Skeletal muscle satellite cell (primary cell): ENCODE measurements around the gene MAP1LC3A. TPM values are rescaled to one million over a fixed set of nuclear protein-coding genes. Genes with fewer than 3 reads are reported as not detected.
"Not testable (repeated sequence)": the region's sequence is repeated elsewhere in the genome, so short reads cannot be mapped to it uniquely, and the experiment has no call there.

Source experiments
- H3K27me3 ChIP-seq: 2 replicates; pipeline ENCODE4 v1.7.0; 2013; ENCODE audit warnings: low read length; ENCODE audit not compliant: control insufficient read depth, insufficient read depth
- H3K36me3 ChIP-seq: 2 replicates; pipeline ENCODE4 v1.7.0; 2013; ENCODE audit warnings: mild to moderate bottlenecking, control low read depth, low read length; ENCODE audit not compliant: insufficient read depth
- H3K4me1 ChIP-seq: 2 replicates; pipeline ENCODE4 v1.7.0; 2013; ENCODE audit warnings: low read length; ENCODE audit not compliant: control insufficient read depth, insufficient read depth
- H3K4me2 ChIP-seq: 2 replicates; pipeline ENCODE4 v1.7.0; 2013; ENCODE audit warnings: mild to moderate bottlenecking, low read length
- H3K4me3 ChIP-seq: 2 replicates; pipeline ENCODE4 v1.7.0; 2013; ENCODE audit warnings: low read length
- H3K9ac ChIP-seq: 2 replicates; pipeline ENCODE4 v1.7.0; 2013; ENCODE audit warnings: mild to moderate bottlenecking, low read depth, low read length, moderate library complexity
- H3K9me3 ChIP-seq: replicated peaks from 2 replicates; pipeline ENCODE4 v1.7.0; 2013; ENCODE audit warnings: mild to moderate bottlenecking, control low read depth, low read length
- total RNA-seq: library from RNA; depleted of rRNA; stranded (reverse); fragments of >200 nt; gene quantifications from 2 replicates; pipeline ENCODE4 v1.2.3, GENCODE V29; 2012; rRNA removed

MAP1LC3A gene
- total RNA-seq, result 11.7 and 26.0 TPM in 2 replicates

DNA sequence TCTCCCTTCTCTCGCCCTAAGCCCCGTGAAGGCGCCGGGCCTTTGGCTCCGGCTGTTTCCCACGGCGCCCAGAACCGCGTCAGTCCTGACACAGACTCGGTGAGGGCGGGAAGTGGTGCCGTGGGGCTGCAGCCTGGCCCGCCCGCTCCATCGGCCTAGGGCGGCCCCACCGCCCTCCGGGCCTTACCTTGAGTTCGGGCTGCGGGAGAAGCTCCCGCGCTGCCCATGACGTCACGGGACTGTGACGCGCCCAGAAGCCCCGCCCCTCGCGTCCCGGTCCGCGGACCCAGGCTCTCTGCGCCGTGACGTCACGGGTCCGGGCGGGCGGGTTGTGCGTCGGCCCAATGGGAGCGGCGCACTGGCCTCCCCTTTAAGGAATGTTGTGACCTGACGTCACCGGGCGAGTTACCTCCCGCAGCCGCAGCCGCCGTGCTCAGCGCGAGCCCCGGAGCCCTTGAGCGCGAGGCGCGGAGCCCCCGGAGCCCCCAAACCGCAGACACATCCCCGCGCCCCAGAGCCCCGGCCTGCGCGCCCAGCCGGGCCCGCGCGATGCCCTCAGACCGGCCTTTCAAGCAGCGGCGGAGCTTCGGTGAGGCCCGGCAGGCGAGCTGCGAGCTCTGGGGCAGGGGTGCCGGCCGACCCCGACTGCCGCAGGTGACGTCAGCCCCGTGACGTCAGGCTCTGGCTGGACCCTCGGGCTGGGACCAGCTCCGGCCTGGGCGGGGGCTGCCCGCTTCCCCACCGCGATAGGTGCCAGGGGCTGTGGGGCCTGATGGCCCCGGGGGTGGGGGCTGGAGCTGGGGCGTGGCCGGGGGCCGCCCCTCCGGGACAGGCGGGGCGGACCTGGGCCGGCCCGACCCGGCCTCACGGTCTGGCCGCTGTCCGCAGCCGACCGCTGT is at the start of gene MAP1LC3A:
Gene MAP1LC3A (plus strand): TSS at position 399 of the 899 bp plus-strand sequence. CDS start 151 bp downstream, at position 550.
- no peaks in the 10 kb centered on the region for H3K27me3 ChIP-seq
- H3K36me3 ChIP-seq, result peaks cover 4% of the 10 kb centered on the region
- H3K9ac ChIP-seq, result peak within 1 kb of the TSS; percentile 91
- no peaks in the 10 kb centered on the region for H3K9me3 ChIP-seq
- H3K4me2 ChIP-seq, result peak within 1 kb of the TSS; percentile 85
- peaks cover 14% of the 10 kb centered on the region for H3K4me1 ChIP-seq
- H3K4me3 ChIP-seq, result peak within 1 kb of the TSS; percentile 95

DNA sequence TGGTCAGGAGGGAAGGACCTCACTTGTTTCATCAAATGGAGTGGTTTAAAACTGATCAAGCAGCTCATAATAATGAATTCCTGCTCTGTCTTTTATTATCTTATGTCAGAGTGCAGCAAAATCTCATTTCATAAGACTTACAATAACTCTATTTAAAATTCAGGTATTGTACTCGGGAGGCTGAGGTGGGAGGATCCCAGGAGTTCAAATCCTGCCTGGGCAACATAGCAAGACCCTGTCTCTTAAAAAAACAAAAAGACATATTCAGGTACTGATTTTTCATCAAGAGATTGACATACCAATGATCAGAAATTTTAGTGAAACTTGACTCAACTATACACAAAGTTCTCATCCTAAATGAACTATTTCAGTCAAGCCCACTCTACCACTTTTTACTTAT is 47.9 kb upstream of the MAP1LC3A start:
- Histone ChIP-seq H3K9ac (no peak overlapping the region), H3K9me3 (no peaks in the 10 kb centered on the region), H3K4me3 (no peak overlapping the region), H3K36me3 (peaks cover 58% of the 10 kb centered on the region), H3K4me1 (peaks cover 11% of the 10 kb centered on the region), H3K4me2 (no peak overlapping the region), H3K27me3 (no peaks in the 10 kb centered on the region)

DNA sequence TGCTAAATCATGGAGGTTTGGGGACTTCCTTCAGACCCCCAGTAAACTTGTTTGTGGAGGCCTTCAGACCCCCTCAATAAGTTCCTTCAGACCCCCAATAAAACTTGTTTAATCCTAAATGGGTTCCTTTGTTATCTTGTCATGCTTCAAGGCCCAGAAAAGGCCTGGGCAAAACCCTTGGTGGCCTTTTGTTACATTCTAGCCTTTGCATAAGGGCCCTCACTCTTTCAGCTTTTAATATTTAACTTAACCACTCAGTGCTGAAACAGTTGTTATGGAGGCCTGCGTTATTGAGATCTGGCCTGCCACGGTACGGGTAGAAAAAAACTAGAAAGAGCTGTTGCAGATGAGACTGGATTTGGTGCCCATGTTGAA is 46.6 kb upstream of the MAP1LC3A start:
- H3K9ac ChIP-seq, result no peak overlapping the region
- no peaks in the 10 kb centered on the region for H3K27me3 ChIP-seq
- H3K4me1 ChIP-seq, result peaks cover 15% of the 10 kb centered on the region
- H3K4me3 ChIP-seq, result no peak overlapping the region
- H3K9me3 ChIP-seq, result no peaks in the 10 kb centered on the region
- H3K36me3 ChIP-seq, result peaks cover 46% of the 10 kb centered on the region
- no peak overlapping the region for H3K4me2 ChIP-seq

DNA sequence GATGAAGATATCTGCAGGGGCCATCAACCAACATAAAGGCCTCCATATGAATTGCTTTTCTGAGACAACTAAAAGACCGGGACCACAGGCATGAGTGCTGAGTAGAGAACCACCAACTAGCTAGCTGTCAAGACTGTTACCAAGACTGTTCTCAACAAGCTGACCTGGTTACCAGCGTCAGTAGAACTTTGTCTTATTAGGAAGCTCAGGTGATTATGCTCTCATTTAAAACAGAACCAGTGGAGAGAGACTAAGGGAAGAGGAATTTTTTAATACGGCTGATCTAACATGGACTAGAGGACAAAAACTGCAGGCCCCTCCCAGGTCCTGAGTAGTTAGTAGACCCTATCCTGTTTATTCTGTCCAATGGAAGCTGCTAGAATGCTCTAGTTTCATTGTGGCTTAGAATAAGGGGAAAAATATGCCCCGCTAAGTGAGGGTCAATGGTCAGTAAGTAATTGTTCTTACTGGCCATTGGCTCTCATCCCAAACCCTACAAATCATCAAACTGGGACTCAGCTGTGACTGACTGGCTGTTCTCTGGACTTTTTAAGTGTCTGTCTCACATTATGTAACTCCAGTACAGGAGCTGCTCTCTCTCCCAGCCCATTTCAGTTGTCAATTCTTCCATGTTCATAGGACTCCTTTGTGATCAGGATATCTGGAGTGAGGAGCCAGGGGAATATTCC is 46.1 kb upstream of the MAP1LC3A start:
- Histone ChIP-seq H3K9ac (no peak overlapping the region), H3K27me3 (no peaks in the 10 kb centered on the region), H3K4me2 (no peak overlapping the region), H3K4me1 (peaks cover 15% of the 10 kb centered on the region), H3K36me3 (peaks cover 41% of the 10 kb centered on the region), H3K4me3 (no peak overlapping the region), H3K9me3 (no peaks in the 10 kb centered on the region)

DNA sequence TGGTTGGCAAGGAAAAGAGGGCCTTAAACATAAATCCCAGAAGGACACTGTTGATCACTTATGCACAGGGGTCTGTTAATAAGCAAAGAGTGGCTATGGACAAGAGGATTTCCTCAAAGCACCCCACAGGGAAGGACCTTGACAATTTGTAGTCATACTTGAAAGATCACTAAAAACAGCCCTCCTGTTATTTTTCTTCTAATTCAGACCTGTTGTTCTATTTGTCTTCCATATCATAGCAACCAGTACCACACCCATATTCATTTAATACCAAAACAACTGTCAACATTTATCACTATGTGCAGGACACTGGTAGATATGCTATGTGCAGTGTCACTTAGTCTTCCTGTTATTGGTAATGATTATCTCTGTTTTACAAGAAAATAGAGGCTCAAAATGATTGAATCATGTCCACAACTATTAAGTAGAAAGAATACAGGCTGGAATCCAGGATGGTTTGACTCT is 45.5 kb upstream of the MAP1LC3A start:
- H3K9ac ChIP-seq, result no peak overlapping the region
- H3K36me3 ChIP-seq, result peaks cover 39% of the 10 kb centered on the region
- no peak overlapping the region for H3K4me3 ChIP-seq
- H3K27me3 ChIP-seq, result no peaks in the 10 kb centered on the region
- no peak overlapping the region for H3K4me2 ChIP-seq
- peaks cover 18% of the 10 kb centered on the region for H3K4me1 ChIP-seq
- no peaks in the 10 kb centered on the region for H3K9me3 ChIP-seq

DNA sequence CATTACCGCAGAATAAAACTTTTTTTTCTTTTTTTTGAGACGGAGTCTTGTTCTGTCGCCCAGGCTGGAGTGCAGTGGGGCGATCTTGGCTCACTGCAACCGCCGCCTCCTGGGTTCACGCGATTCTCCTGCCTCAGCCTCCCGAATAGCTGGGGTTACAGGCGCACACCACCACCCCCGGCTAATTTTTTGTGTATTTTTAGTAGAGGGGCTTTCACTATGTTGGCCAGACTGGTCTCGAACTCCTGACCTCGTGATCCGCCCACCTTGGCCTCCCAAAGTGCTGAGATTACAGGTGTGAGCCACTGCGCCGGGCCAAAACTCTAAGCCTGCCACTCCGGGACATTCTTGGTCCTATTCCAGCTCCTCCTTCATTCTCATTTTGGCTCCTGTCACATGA is 44.5 kb upstream of the MAP1LC3A start:
- H3K27me3 ChIP-seq, H3K4me3 ChIP-seq, H3K9me3 ChIP-seq, H3K4me2 ChIP-seq, H3K9ac ChIP-seq: not testable (repeated sequence)
- Histone ChIP-seq H3K4me1 (peaks cover 20% of the 10 kb centered on the region), H3K36me3 (peaks cover 29% of the 10 kb centered on the region)

DNA sequence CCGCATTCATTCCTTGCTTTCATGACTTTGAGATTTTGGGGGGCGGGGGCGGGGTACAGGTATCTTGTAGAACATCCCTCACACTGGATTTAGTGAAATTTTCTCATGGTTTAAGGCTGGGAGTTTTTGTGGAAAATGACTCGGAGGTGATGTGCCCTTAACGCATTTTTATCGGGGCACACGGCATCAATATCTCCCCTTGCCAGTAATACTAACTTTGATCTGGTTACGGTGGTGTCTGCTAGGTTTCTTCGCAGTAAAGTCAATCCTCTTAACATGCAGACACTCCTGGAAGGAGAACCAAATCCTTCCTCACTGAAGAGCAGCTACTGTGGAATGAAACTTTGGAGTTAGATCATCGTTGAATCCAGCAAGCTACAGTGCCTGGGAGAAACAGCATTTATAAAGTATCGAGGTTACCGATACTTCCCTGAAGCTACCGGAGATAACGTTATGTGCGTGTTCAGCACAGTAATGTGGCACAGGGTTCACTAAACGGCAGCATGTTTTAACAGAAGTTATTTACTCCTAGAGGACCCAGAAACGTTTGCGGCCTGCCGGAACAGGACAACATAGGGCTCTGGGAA is 43.5 kb upstream of the MAP1LC3A start:
- Histone ChIP-seq H3K36me3 (peaks cover 25% of the 10 kb centered on the region), H3K9ac (peak overlapping the region; percentile 92), H3K4me1 (peaks cover 20% of the 10 kb centered on the region), H3K4me3 (peak overlapping the region; percentile 81), H3K9me3 (no peaks in the 10 kb centered on the region), H3K27me3 (no peaks in the 10 kb centered on the region), H3K4me2 (peak overlapping the region; percentile 94)

DNA sequence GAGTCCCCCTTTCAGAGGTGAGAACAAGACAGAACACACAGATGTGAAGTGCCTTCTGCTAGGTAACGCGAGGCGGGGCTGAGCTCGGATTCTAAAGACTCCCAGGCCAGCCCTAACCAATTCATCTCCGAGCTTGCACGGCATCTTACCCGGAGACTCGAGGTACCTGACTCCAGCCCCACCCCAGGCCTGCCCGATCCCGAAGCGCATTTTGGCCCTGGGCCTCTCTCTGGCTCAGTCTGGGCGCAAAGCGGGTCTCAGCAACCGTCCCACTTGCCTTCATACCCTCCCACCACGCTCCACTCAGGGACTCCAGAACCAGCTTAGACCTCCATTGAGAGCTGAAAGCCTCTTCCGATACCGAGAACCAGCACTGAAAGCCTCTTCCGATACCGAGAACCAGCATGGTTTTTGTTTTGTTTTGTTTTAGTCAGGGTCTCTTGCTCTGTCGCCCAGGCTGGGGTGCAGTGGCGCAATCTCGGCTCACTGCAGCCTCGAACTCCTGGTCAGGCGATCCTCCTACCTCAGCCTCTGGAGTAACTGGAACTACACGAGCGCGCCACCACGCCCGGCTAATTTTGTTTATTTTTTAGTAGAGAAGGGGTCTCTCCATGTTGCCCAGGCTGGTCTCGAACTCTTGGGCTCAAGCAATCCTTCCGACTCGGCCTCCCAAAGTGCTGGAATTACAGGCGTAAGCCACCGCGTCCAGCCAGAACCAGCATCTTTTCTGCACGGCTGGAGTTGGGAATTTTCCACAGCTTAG is 42.9 kb upstream of the MAP1LC3A start:
- H3K36me3 ChIP-seq, result peaks cover 21% of the 10 kb centered on the region
- no peaks in the 10 kb centered on the region for H3K27me3 ChIP-seq
- H3K9me3 ChIP-seq, result no peaks in the 10 kb centered on the region
- peaks cover 20% of the 10 kb centered on the region for H3K4me1 ChIP-seq
- peak overlapping the region; percentile 94 for H3K4me2 ChIP-seq
- peak overlapping the region; percentile 92 for H3K9ac ChIP-seq
- peak overlapping the region; percentile 81 for H3K4me3 ChIP-seq

DNA sequence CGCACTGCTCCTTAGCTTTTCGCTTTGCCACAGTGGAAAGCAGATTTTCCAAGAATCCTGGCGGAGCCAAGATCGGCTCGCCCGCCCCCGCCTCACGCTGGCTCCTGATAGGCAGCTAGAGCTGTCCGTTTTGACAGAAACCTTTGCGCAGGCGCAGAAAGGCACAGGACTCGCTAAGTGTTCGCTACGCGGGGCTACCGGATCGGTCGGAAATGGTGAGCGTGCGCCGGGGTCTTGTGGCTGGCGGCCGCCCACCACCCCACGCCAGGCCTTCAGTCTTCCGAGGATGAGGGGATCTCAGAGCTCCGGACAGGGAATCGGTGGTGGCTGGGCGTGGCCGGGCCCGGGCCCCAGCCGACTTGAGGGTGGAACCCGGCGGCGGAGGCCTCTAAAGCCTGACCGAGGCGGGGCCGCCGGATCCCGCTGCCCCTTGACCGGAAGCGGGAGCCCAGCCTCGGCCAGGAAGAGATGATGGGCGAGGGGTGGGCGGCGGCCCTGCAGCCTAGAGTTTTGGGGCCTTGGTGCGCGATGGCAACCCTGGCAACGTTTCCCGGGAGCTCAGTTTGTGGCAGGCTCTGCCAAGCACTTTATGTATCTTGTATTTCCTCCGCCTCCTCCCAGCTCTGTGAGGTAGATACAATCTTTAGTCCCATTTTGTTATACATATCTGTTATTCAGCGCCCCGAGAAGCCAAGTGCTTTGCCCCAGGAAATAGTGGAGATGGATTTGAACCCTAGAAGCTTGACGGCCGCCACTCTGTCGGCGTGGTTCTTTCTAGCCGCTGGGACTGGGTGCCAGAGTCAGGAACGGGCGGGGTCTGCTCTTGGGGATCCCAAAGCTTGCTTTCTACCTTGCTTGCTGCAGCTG is 42.0 kb upstream of the MAP1LC3A start, which contains the start of gene DYNLRB1:
Gene DYNLRB1 (plus strand): TSS at position 176 of the 867 bp plus-strand sequence. CDS start 37 bp downstream, at position 213.
- Histone ChIP-seq H3K36me3 (peaks cover 17% of the 10 kb centered on the region), H3K4me3 (peak within 1 kb of the TSS; percentile 81), H3K4me1 (peaks cover 20% of the 10 kb centered on the region), H3K9ac (peak within 1 kb of the TSS; percentile 92), H3K9me3 (no peaks in the 10 kb centered on the region), H3K4me2 (peak within 1 kb of the TSS; percentile 94), H3K27me3 (no peaks in the 10 kb centered on the region)

DNA sequence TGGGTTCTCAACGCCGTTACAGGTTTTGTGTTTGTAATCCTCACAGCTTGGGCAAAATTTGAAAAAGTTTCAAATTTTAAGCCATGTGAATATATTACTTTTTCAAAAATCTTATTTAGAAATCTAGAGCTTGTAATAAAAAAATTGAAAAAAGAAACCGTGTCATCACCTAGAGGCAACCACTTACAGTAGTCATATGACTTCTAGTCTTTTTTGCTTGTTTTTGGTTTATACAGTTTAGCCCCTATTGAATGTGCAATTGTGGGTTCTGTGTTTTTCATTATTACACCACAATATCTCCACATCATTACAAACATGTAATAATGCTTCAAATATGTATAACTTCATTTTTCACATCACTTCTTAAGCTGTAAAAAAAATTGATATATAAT is 41.4 kb upstream of the MAP1LC3A start:
- peak overlapping the region; percentile 94 for H3K4me2 ChIP-seq
- peaks cover 17% of the 10 kb centered on the region for H3K36me3 ChIP-seq
- H3K9me3 ChIP-seq, result no peaks in the 10 kb centered on the region
- H3K9ac ChIP-seq, result peak overlapping the region; percentile 92
- H3K4me3 ChIP-seq, result peak overlapping the region; percentile 81
- peaks cover 20% of the 10 kb centered on the region for H3K4me1 ChIP-seq
- H3K27me3 ChIP-seq, result no peaks in the 10 kb centered on the region
